Left cardiac atrium (tissue), 4 donors: ENCODE results near the gene ARHGAP26. TPM values are rescaled to one million over a fixed set of nuclear protein-coding genes. Genes with fewer than 3 reads are reported as not detected.

Experiments used
- ATAC-seq, 2 donors: fragments of 200-7000 bp; cut with Tn5 transposase; one replicate each; pipeline ENCODE4 v1.9.1; 2020; ENCODE audit warnings: mild to moderate bottlenecking in 2 of 2, moderate library complexity in 2 of 2
- DNase-seq: peaks from one replicate; pipeline ENCODE4 v3.0.0-alpha.2; 2020
- intact Hi-C, 2 donors: fragments of 100-400 bp; cut with DNase I; formaldehyde crosslinking; loops; one replicate each; pipeline versions ENCODE4 v1.14.1 to v1.15.1; 2022 to 2023
- total RNA-seq, 2 donors: library from RNA; stranded (reverse); fragmentation: NEBNext Ultra II Directional; extraction: Animal tissue kit (Norgen Biotek cat#: 25700); gene quantifications; one replicate each; pipeline ENCODE4 v1.2.1, GENCODE V29; 2021
- donor health status: DM: no; HTN: yes; CAD: no.
- donor health status: DM: no; HTN: yes; CAD: no; lungs with severe emphysema.
- donor health status: DM: yes; HTN: yes; CAD: no.
- donor health status: Dilated cardiomyopathy.

The ARHGAP26 gene
- total RNA-seq, 2 donors from 2014 or later = 29.6 to 50.2 TPM

DNA sequence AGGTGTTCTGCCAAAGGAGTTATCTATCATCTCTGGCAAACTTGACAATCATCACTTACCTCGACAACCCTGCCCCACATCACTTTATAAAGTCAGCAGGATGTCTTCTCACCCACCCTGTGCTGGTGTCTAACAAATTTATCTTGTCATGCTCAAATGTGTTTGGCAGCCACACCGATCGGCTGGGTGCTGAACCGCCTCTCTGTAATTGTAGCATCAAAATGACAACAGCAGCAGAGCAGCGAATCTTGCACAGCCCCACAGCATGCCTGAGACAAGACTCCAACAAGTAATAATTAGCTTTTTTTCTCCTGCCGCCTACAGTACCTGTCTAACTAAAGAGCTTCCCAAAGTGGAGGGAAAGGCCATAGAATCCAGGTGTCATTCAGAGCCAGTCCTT is 457.1 kb downstream of the ARHGAP26 start:
- DNase-seq (no peak), ATAC-seq (no peak)
- intact Hi-C loops = no loop called here

DNA sequence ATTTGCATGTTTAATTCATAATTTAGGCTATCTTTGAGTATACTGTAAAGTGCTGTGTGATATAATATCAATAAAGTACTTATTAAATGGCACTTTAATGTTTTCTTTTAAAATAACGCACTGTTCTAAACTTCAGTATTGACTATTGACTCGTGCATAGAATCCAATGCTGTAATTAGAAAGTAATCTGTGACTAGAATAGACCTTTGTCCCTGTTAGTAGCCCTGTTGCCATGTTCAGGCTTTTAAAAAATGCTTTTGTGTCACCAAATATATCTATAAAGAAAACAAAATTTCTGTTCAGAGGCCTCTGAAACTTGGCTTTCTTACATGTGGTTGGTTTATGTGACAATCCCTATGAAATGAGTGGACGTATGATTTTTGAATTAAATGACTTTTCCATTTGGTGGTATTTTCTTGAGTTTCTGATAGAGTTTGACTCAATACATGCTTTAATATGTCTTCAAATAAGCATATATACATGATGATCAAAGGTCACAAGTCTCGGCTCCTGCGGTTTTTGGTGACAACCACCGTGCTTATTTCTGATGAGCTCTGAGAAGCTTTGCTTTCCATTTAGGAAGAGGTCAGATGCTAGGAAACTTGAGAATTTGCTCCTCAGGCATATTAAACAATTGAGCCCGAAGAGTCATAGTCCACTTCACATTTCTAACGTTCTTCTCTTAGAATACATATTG is 458.6 kb downstream of the ARHGAP26 start:
- intact Hi-C loops = no loop called here
- no peak for DNase-seq
- no peak for ATAC-seq

DNA sequence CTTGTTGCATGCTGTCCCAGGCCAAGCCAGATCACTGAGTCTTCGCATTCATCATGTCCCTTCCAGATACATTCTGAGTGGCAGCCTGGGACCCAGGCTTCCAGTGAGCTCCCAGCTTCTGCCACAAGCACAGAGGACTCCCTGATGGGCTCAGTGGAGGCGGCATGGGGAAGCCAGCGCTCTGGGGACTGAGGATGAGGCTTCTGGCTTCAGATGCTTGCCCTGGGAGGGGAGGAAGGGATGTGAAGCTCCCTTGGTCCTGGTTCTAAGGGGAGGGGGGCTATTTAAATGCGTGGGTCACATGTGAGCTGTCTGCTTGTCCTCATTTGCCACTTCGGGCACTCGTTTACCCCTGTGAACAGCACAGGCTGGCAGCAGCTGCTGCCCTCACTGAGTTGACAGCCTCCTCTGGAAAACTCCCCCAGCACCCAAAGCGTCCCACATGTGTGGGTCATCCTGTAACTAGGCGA is 459.3 kb downstream of the ARHGAP26 start:
- DNase-seq (no peak), ATAC-seq (peak; percentile 35 to 43)
- intact Hi-C loops = no loop called here

DNA sequence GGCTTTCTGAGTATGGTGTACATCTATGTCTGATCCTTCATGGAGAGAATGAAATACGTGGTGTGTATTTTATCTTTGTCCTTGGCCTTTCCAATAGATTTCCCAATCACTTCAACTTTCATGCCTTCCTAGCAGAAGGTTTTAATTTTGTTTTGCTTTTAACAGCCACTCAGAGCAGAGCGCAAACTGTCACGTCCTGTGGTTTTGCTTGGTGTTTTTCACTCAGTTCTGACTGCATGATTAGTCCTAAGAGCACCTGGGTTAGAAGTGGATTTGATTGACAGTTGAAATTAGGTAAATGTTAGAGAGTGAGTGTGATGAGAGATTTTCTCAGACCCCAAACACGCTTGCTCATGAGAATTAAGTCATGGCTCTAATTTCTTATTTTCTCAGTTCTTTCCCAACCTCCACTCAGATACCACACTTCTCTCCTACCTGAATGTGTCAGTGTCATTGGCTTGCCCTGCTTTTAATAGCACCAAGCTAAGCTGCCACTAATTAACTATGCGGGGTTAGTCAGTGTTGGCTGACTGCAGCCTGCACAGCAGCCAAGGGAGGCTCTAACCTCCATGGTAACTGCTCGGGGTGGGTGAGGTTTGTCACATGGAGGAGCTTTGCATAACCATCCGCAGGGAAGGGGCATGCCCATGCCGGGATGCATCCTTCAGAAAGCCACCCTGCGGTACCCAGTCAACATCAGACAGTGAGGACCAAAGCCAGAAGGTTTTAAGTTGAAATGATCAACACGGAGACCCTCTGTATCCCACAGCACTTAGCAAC is 459.9 kb downstream of the ARHGAP26 start:
- no peak for DNase-seq
- peak; percentile 67 to 81 for ATAC-seq
- intact Hi-C loops = no loop called here

DNA sequence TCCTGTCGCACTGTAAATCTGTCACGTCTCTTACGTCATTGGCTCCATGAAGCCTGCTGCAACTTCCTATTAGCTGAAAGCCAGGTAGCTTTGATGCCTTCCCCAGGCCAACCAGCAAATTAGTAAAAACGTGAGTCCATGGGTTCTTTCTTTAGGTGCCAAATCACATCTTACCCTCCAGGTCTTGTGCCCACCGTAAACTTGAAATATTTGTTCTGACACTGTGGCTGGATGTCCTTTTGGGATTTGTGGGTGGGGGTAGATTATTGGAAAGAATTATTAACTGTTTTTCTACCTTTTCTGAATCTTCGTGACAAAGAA is 460.5 kb downstream of the ARHGAP26 start:
- intact Hi-C loops = no loop called here
- no peak for ATAC-seq
- no peak for DNase-seq

- DNase-seq = no peak
- no peak for ATAC-seq
- intact Hi-C loops = no loop called here
These were observed 461.2 kb downstream of the ARHGAP26 start for GRCh38 chr5:143231416-143231815.

DNA sequence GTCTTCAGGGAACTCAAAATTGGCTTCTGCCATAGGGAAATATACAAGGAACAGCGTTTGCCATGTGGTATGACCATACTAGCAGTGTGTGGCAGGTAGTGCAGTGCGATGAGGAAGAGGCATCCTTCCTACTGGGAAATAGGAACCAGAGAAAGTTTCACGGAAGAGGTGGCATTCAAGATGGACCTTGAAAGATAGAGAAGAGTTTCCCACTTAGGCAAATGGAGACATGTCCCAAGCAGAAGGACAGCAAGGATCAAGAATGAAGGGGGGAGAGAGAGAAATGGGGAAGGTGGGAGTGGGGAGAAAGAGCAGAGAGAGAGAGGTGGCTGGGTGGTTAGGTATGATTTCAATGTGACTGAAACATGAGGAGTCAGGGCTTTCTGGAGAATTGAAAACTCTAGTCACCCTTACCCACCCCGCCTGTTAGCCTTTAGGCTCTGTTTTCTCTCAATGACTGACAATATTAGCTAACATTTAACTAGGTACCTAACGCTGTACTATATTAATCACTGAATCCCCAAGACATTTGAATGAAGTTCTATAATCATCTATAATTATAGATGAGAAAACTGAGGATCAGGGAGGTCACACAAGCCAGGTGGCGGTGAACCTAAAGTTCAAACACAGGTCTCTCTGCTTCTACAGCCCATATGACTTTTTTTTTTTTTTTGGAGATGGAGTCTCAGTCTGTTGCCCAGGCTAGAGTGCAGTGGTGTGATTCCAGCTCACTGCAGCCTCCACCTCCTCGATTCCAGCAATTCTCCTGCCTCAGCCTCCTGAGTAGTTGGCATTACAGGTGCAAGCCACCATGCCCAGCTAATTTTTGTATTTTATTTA is 462.0 kb downstream of the ARHGAP26 start:
- DNase-seq (no peak), ATAC-seq (no peak)
- intact Hi-C loops = no loop called here

DNA sequence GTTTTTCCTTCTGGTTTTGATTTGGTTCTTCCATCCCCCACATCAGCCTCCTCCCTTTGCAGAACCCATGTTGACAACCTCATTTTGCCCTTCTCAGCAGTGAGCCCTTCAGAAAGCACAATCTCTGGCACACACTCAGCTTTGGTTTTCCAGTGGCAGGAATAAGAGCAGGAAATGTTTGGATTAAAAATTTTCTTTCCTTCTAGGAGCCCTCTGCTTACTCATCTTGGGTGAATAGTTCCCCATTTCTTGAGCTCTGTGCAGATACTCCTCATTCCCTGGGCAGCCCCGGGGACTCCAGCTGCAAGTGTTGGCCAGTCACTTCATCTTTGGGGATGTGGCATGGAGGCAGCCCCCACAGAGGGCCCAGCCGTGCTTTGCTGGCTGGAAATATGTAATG is 462.9 kb downstream of the ARHGAP26 start:
- intact Hi-C loops = no loop called here
- no peak for ATAC-seq
- no peak for DNase-seq

GRCh38 chr5:143234162-143234842 is 464.1 kb downstream of the ARHGAP26 start:
- DNase-seq (no peak), ATAC-seq (no peak)
- intact Hi-C loops = no loop called here

DNA sequence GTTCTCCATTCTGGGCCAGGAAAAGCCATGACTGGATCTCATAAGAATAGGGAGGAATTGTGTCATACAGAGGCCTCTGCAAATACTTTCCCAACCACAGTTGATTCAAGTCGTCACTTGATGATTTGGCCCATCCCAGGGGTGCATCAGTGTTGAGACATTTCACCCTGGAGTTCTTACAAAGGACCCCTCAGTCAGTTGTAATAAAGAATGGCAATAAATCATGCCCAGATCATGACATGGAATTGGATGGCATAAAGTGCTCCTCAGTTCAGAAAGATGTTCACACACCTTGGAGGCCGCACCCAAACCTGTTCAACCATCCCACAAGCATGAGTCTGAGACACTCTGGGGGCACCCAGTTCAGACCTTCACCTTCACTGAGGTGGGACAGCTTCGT is 465.2 kb downstream of the ARHGAP26 start:
- intact Hi-C loops = no loop called here
- DNase-seq (no peak), ATAC-seq (peak in 1 of 2 donors; percentile 71)

- ATAC-seq = no peak
- intact Hi-C loops = no loop called here
- no peak for DNase-seq
These were observed 466.5 kb downstream of the ARHGAP26 start for GRCh38 chr5:143236682-143237081.

DNA sequence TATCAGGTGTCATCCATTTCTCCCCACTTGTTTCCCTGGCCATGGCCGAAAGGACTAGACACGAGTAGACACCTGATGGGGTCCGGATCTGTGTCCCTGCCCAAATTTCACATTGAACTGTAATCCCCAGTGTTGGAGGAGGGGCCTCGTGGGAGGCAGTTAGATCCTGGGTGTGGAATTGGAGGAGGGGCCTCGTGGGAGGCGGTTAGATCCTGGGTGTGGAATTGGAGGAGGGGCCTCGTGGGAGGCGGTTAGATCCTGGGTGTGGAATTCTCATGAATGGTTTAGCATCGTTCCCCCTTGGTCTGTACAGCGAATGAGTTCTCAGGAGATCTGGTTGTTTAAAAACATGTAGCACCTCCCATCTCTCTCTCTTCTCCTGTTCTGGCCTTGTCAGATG is 467.5 kb downstream of the ARHGAP26 start:
- intact Hi-C loops = no loop called here
- ATAC-seq = no peak

DNA sequence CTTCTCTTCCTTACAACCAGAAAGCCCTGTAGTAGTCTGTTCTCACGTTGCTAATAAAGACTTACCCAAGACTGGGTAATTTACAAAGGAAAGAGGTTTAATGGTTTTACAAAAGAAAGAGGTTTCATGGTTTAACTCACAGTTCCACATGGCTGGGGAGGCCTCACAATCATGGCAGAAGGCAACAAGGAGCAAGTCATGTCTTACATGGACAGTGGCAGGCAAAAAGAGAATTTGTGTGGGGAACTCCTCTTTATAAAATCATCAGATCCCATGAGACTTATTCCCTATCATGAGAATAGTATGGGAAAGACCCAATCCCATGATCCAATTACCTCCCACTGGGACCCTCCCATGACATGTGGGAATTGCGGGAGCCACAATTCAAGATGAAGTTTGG is 468.4 kb downstream of the ARHGAP26 start:
- no peak for DNase-seq
- intact Hi-C loops = no loop called here
- ATAC-seq = no peak

More for the DNA sequence above, 467.5 kb downstream of the ARHGAP26 start:
- no peak for DNase-seq

DNA sequence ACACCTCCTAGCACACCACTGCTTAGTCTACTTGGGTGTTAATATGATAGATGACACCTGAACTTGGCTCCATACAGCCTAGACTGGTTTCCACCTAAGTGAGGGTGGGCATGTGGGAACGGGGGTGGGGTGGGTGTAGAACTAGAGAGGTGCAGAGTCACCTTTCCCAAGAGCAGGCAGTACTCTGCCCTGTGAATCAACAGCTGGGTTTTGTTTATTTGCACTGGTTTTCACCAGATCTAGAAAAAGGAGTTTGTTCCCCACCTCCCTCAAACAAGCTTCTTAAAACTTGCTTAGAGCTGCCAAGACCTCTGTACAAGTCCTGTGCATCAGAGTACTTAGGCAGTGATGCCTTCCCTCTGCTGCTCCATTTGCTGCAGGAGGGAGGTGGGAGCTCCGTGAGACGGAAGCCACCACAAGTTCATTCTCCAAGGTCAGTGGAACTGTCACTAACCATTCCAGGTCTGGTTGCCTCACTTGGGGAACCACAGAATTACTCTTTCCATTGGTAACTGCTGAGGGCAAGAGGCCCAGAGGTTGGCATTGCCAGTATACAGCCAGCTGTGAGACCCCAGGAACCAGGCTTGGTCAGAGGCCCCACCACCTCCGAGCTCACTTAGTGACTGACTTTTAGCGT is 469.8 kb downstream of the ARHGAP26 start:
- ATAC-seq = no peak
- no peak for DNase-seq
- intact Hi-C loops = no loop called here

DNA sequence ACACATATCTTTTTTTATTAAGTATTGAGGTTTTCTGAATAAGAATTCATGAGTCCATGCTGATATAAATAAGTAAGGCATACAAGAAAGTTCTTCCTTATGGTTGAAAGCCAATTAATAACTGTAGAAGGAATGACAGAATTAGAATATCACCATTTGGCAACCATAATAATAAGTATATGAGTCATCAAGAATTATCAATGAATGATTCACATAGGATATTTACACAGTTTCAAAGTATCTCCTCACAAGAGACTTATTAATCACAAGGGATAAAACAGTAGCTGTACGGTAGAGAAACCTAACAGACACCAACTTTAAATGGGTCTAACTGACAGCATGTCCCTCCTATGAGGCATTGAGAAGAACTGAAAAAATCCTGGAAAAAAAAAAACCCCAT is 471.7 kb downstream of the ARHGAP26 start:
- no peak for DNase-seq
- no peak for ATAC-seq
- intact Hi-C loops = no loop called here

- intact Hi-C loops = no loop called here
- no peak for ATAC-seq
- DNase-seq = no peak
These were observed 472.9 kb downstream of the ARHGAP26 start for GRCh38 chr5:143243103-143243502.

GRCh38 chr5:143244000-143244736 is 474.0 kb downstream of the ARHGAP26 start:
- intact Hi-C loops = no loop called here
- peak; percentile 93 for ATAC-seq
- peak; percentile 79 for DNase-seq

- intact Hi-C loops = no loop called here
- ATAC-seq = no peak
These were observed 474.8 kb downstream of the ARHGAP26 start for GRCh38 chr5:143244990-143245389.

More at GRCh38 chr5:143244990-143245389, 474.8 kb downstream of the ARHGAP26 start:
- DNase-seq = no peak
